ENCODE data around the gene FAM162B. TPM values are rescaled to one million over a fixed set of nuclear protein-coding genes. Genes with fewer than 3 reads are reported as not detected.

Gene FAM162B
- total RNA-seq (not detected), polyA plus RNA-seq (not detected), total RNA-seq (0 reads per million in 6 experiments)

DNA sequence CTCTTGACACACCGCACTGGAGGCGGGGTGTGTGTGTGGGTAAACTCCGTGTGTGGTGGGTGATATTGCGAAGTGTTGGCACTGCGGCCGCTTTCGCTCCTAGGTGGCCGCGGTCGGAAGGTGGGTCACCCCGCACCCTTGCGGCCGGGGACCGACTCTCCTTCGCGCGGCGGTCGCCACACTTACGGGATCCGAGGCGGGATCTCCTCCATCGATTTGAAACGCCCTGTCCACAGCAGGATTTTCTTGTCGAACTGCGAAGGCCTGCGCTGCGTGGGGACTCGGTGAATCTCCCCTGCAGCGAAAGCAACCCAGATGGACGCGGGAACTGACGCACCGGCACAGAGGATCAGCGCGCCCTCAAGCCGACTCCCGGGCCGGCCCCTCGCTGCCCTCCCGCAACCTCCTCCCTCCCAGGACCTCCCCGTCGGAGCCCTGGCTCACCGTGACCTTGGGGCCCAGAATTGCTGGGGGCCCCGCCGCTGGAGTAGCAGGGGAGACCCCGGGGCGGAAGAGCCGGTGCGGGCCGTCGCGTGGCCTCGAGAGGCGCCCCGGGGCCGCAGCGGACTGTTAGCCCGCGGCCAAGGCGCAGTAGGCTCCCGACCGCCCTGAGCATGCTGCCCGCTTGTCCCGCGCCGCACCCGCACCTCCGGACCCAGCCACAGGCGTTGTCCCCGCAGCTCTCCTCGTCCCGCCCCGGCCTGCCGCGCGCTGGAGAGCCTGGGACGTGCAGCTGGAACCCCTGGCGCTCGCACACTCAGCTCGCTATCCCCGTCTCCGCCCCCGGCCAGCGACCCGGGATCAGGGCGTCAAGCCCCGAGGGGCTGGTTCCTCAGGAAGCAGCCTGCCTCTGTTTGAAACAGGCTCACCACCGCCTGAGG, at the start of gene FAM162B:
FAM162B (minus strand) TSS at position 759 of the 881 bp plus-strand sequence; CDS start at position 616, 143 bp downstream.
- ATAC-seq: peak in 1 of 2 donors; percentile 29
- H3K27ac Mint-ChIP-seq: peak within 1 kb of the TSS in 1 of 10 donors; percentile 45
- H3K4me3 Mint-ChIP-seq: peak within 1 kb of the TSS; percentile 57 to 86 (median 74)
- H3K36me3 Mint-ChIP-seq: peaks cover 0 to 10% (median 2%) of the 10 kb centered on the region in 3 donors
- peaks cover 5 to 15% (median 10%) of the 10 kb centered on the region in 4 donors for H3K4me1 Mint-ChIP-seq
- no peaks in the 10 kb centered on the region for H3K9me3 Mint-ChIP-seq
- POLR2A ChIA-PET: no interaction called here
- H3K27me3 Mint-ChIP-seq: peaks cover 29 to 59% (median 45%) of the 10 kb centered on the region in 5 donors
- DNase-seq: no peak

DNA sequence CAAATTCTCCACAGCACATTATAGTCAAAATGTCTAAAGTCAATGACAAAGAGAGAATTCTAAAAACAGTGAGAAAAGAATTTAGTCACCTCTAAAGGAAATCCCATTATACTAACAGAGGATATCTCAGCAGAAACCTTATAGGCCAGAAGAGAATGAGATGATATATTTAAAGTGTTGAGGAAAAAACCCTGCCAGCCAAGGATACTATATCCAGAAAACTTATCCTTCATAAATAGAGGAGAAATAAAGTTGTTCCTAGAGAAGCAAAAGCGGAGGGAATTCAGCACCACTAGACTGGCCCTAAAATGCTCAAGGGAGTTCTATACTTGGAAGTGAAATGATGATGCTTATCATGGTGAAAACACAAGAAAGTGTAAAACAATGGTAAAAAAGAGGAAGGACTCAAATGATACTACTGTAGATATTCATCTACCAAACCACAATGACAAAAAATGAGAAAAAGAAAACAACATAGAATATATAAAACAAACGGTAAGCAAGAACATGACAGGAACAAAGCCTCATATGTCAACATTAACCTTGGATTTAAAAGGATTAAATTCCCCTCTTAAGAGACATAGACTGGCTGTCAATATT, 46.6 kb upstream of the FAM162B start:
- no peak overlapping the region for H3K27ac Mint-ChIP-seq
- H3K27me3 Mint-ChIP-seq: peaks cover 0 to 8% (median 7%) of the 10 kb centered on the region in 5 donors
- POLR2A ChIA-PET: no interaction called here
- DNase-seq (no peak), ATAC-seq (no peak)
- no peaks in the 10 kb centered on the region for H3K4me1 Mint-ChIP-seq
- H3K4me3 Mint-ChIP-seq: no peak overlapping the region
- H3K9me3 Mint-ChIP-seq: peaks cover 1 to 48% (median 19%) of the 10 kb centered on the region in 9 donors
- peaks cover 0 to 16% (median 0%) of the 10 kb centered on the region in 3 donors for H3K36me3 Mint-ChIP-seq

DNA sequence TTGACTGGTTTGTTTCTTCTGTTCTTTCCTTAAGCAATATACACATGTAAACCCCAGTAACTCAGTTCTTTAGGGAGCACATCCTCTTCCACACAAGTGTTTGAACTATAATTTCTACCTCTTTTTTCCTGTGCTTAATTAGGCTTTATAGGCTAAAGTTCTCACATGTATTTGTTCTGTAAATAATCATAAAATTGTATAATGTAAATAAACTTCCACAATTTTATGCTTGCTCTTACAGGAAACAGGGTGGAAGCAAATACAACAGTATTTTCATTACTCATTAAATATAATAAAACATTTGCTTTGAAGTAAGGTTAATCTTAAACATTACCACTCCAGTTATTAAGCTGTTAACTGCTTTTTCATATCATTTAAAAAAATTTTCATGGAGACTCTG, 36.5 kb upstream of the FAM162B start:
- H3K27me3 Mint-ChIP-seq: peaks cover 7 to 40% (median 35%) of the 10 kb centered on the region in 5 donors
- ATAC-seq (no peak), DNase-seq (no peak)

DNA sequence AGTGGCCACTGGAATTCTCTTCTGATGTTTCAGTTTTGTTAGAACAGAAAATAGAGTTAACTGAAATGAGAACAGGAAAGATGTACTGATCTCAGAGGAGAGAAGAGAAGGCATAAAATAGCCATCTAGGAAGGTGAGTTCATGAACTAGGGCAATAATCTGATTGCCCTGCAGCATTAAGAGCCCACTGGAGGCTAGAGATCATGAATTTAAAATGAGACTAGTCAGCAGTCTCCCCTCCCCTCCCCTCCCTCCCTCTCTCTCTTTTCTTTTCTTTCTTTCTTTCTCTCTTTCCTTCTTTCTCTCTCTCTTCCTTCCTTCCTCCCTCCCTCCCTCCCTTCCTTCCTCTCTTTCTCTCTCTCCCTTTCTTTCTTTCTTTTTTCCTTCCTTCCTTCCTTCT, 34.4 kb upstream of the FAM162B start:
- ATAC-seq (no peak), DNase-seq (no peak)
- POLR2A ChIA-PET: no interaction called here
- Mint-ChIP-seq H3K36me3 (no peaks in the 10 kb centered on the region), H3K27me3 (peaks cover 7 to 38% (median 30%) of the 10 kb centered on the region in 5 donors), H3K9me3 (no peaks in the 10 kb centered on the region), H3K4me1 (no peaks in the 10 kb centered on the region), H3K27ac (no peak overlapping the region), H3K4me3 (no peak overlapping the region)

More for the DNA sequence above, 36.5 kb upstream of the FAM162B start:
- Mint-ChIP-seq H3K9me3 (no peaks in the 10 kb centered on the region), H3K36me3 (no peaks in the 10 kb centered on the region), H3K4me1 (no peaks in the 10 kb centered on the region), H3K27ac (no peak overlapping the region), H3K4me3 (no peak overlapping the region)
- POLR2A ChIA-PET: no interaction called here

DNA sequence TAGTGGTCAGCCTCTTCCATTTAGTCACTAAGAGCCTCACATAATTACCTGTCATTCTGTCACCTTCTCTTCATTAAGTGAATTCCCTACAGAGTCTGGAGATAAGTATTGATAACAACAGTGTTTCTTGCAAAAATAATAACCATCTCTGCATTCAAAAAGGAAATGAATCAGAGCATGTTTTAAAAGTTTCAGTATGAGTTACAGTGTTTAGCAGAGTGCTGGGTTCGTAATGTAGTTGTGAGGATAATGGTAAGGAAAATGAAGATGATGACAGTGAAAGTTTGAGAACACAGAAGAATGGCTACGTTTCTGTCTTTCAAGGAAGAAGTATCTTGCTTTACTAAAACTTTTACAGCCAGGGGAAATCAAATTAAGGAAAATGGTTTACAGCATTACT, 32.1 kb upstream of the FAM162B start:
- H3K4me1 Mint-ChIP-seq: no peaks in the 10 kb centered on the region

DNA sequence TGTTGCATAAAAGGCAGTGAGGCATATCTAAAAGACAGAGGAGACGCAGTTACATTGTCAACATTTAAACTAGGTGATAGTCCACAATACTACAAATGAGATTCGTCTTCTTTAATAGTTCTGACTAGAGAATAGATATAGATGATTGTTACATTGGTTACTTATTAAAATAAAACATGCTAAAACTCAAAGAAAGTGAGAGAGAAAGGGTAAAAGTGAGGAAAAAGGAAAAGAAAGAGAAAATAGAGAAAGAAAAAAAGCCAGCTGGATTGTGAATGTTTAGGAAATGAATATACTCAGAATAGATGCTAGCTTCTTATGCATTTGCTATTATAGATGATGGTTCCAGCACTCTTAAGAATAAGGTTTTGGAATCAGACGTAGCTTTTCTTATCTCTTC, 27.7 kb upstream of the FAM162B start:
- Mint-ChIP-seq H3K27me3 (peaks cover 4 to 12% (median 11%) of the 10 kb centered on the region in 5 donors), H3K36me3 (no peaks in the 10 kb centered on the region), H3K4me3 (no peak overlapping the region), H3K4me1 (no peaks in the 10 kb centered on the region), H3K27ac (no peak overlapping the region), H3K9me3 (no peaks in the 10 kb centered on the region)
- POLR2A ChIA-PET: no interaction called here
- ATAC-seq: no peak
- no peak for DNase-seq

More for the DNA sequence above, 32.1 kb upstream of the FAM162B start:
- ATAC-seq: no peak
- no peak for DNase-seq
- Mint-ChIP-seq H3K27me3 (peaks cover 6 to 31% (median 19%) of the 10 kb centered on the region in 5 donors), H3K27ac (no peak overlapping the region), H3K36me3 (no peaks in the 10 kb centered on the region), H3K4me3 (no peak overlapping the region), H3K9me3 (no peaks in the 10 kb centered on the region)
- POLR2A ChIA-PET: no interaction called here

DNA sequence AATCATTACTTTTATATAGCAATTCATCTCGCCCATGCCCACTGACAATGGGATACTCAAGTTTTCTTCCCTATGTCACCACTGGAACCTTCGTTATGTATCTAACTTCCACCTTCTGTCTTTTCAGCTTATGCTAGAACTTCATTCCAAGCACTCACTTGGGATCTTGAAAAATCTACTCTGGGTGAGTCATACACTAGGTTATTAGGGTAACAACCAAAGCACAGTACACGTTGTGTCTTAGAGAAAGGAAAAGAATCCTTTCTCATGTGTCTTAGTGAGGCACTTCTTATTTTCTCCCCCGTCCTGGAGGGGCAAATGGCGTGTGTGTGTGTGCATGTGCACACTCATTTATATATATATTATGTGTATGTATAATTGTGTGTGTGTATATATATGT, 18.3 kb upstream of the FAM162B start:
- Mint-ChIP-seq H3K27ac (no peak overlapping the region), H3K27me3 (peaks cover 13 to 24% (median 16%) of the 10 kb centered on the region in 5 donors), H3K36me3 (no peaks in the 10 kb centered on the region), H3K4me3 (no peak overlapping the region), H3K4me1 (peaks cover 0 to 6% (median under 1%) of the 10 kb centered on the region in 4 donors), H3K9me3 (no peaks in the 10 kb centered on the region)
- DNase-seq: no peak
- POLR2A ChIA-PET: no interaction called here
- no peak for ATAC-seq

DNA sequence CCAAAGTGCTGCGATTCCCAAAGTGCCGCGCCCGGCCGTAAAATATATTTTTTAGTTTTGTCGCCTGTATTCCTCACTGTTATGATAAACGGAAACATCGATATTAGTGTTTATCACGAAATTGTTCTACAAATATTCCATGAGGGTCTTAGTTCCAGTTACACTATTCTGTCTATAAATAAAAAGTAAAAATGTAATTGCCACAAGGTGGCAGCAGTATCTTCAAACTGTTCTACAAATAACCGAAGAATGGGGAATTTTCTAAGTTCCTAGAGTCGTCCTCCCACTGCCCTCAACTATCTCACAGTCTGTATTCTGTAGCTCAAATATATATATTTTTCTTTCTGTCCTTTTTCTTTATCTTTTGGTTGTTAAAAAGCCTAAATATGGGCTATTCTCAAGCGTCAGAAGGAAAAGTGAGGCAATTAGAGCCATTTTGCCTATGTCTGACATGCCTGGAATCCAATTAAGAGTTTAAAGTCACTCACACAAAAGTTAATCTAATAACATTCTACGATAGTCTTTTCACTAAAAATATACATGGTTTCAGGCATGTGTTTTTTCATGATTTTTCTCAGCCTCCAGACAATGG, 14.2 kb upstream of the FAM162B start:
- POLR2A ChIA-PET: no interaction called here
- no peak for ATAC-seq
- Mint-ChIP-seq H3K36me3 (no peaks in the 10 kb centered on the region), H3K27ac (no peak overlapping the region), H3K4me1 (peaks cover 0 to 6% (median under 1%) of the 10 kb centered on the region in 4 donors), H3K27me3 (peaks cover 7 to 28% (median 16%) of the 10 kb centered on the region in 5 donors), H3K9me3 (peaks cover 0 to 2% (median 0%) of the 10 kb centered on the region in 9 donors), H3K4me3 (no peak overlapping the region)
- DNase-seq: no peak

DNA sequence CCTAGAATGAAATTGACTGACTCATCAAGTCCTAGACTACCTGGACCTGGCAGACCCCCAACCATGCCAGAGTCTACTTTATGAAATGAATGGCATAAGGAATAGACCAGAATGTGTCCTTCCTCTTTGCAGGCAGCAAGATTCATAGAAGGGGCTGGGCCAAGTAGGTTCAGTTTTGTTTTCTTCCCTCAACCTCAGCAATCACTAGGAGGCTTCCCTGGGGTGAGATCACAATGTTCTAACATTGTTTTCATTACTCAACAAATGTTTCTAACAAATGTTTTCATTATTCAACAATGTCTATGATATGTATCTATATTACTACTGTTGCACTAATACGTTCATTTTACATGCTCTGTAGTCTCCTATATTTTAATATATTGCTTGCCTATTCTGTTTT, 8.4 kb upstream of the FAM162B start:
- peaks cover 14 to 30% (median 17%) of the 10 kb centered on the region in 5 donors for H3K27me3 Mint-ChIP-seq
- DNase-seq: no peak
- H3K4me1 Mint-ChIP-seq: no peaks in the 10 kb centered on the region
- H3K27ac Mint-ChIP-seq: no peak overlapping the region
- no peaks in the 10 kb centered on the region for H3K36me3 Mint-ChIP-seq
- POLR2A ChIA-PET: no interaction called here
- peaks cover 0 to 2% (median 0%) of the 10 kb centered on the region in 9 donors for H3K9me3 Mint-ChIP-seq
- no peak overlapping the region for H3K4me3 Mint-ChIP-seq
- ATAC-seq: no peak

DNA sequence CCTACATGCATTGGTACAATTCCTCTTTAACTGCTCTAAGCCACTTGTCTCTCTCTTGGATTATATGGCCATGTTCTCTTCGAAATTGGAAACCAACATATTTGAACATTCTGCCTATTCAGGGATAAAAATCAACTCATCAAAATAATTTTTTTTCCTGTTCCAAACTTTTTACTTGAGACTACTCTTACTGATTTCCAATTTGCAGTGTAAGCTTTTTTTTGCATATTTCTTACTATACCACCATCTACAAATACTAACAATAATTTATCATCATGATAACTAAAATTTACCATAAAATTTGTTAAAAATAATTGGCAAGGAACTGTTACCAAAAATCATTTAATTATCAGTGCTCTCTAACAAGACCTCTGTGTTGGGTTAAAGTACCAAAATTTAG, 6.9 kb upstream of the FAM162B start:
- Mint-ChIP-seq H3K9me3 (peaks cover 0 to 2% (median 0%) of the 10 kb centered on the region in 9 donors), H3K4me1 (no peaks in the 10 kb centered on the region), H3K36me3 (no peaks in the 10 kb centered on the region), H3K4me3 (no peak overlapping the region), H3K27ac (no peak overlapping the region), H3K27me3 (peaks cover 13 to 33% (median 20%) of the 10 kb centered on the region in 5 donors)
- POLR2A ChIA-PET: no interaction called here
- DNase-seq: no peak
- ATAC-seq: no peak

DNA sequence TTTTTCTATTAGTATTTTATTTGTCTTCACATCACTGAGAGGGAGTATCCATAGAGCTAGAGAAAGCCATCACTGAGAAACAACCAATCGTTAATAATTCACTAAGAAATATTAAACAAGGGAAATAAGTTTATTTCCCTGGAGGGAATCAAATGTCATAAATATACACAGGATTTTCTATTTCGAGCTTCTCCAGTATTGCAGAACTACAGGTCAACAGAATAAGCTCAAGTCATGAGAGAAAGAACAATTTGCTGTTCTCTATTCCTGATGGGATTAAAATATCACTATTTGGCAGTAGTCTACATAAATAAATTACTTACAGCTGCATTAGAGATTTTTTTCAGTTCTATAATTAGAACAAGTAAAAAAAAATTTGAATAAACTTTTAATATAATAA, 2.2 kb upstream of the FAM162B start:
- H3K9me3 Mint-ChIP-seq: no peaks in the 10 kb centered on the region
- H3K27me3 Mint-ChIP-seq: peaks cover 30 to 55% (median 46%) of the 10 kb centered on the region in 5 donors
- no peak for DNase-seq
- H3K36me3 Mint-ChIP-seq: peaks cover 0 to 10% (median 2%) of the 10 kb centered on the region in 3 donors
- POLR2A ChIA-PET: no interaction called here
- H3K4me1 Mint-ChIP-seq: peaks cover 5 to 15% (median 10%) of the 10 kb centered on the region in 4 donors
- H3K4me3 Mint-ChIP-seq: no peak overlapping the region
- no peak for ATAC-seq
- no peak overlapping the region for H3K27ac Mint-ChIP-seq

DNA sequence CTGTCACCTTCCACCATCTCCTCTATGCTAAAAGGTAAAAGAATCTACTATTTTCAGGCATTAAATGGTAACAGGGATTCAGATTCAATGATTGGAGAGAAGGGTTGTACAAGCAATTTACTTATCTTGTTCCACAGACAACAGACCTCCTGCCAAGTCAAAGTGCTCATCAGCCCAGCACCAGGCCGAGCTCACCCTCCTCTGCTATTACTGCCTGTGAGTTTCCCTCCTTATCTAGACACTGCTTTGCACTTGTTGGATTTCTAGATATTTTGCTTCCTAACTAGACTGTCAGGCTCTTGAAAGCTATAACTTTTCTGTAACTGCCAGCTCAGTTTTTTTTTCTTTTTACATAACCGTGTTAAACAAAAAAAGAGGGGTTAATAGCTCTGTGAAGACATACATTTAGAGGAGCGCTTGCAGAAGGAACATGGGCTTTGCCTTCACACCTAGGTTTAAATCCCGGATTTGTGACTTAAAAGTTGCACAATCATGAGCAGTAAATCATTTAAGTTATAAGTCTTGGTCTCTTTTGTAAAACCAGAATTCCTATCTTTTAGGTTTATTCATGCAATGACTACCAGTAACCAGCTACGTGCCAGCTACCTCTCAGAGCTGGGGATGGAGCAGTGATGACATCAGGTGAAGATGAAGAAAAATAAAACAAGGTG, 1.1 kb upstream of the FAM162B start:
- DNase-seq (no peak), ATAC-seq (no peak)
- Mint-ChIP-seq H3K9me3 (no peaks in the 10 kb centered on the region), H3K36me3 (peaks cover 0 to 10% (median 2%) of the 10 kb centered on the region in 3 donors), H3K4me1 (peaks cover 5 to 15% (median 10%) of the 10 kb centered on the region in 4 donors), H3K4me3 (peak overlapping the region in 7 of 10 donors; percentile 7 to 86 (median 66)), H3K27me3 (peaks cover 29 to 57% (median 48%) of the 10 kb centered on the region in 5 donors), H3K27ac (peak overlapping the region in 1 of 10 donors; percentile 45)
- POLR2A ChIA-PET: no interaction called here
